ENCODE data around the gene PYGL. TPM values are rescaled to one million over a fixed set of nuclear protein-coding genes. Genes with fewer than 3 reads are reported as not detected.

PYGL gene
- total and polyA plus RNA-seq, 10 of the 15 experiments (the other 5 are each of a cell fraction or from before 2014, with no cell fraction given) = 0.05 to 1.4 (median 0.79) TPM

DNA sequence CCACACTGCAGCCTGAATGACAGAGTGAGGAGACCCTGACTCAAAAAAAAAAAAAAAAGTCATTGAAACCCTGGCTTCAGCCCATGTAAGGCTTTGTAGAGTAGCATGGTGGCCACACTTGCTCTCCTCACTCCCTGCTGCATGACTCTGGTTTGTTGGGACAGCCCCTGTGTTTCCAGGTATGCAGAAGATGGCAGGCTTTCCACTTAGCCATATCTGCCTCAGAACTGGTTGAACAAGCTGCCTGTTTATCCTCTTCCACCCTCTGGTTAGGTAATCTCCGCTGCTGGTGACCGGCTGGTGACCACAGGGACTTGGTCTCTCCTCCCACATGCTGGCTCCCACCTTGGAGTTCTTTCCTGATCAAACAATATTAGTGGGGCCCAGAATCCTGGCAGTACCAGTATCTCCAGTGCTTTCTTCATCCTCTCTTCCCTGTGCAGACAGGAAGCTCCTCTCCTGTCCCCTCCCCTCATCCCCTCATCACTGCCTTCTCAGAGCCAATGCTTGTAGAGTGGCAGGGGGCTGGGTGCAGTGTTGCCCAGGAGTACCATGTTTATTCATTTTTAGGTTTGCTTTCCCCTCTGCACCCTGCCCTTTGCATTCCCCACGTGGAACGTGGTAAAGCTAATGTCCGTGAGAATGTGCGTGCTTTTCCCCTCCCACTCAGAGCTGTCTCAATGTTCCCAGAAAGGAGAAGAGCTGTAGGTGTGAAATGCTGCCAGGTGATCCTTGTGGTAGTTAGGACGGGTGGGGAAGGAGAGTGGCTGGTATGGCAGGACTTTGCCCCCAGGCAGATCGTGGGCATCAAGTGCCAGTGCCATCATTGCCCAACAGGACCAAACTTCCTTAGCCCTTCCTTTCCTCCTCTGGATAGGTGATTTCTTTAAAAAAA, 61.1 kb downstream of the PYGL start:
- Histone ChIP-seq H3K4me3 (no peak overlapping the region), H3K9ac (ENCODE audit: control insufficient read depth, insufficient read depth, low read length) (no peak overlapping the region), H3K4me1 (ENCODE audit: control insufficient read depth, insufficient read depth, low read length) (no peaks in the 10 kb centered on the region), H3K36me3 (ENCODE audit: control insufficient read depth in 2 of 2, insufficient read depth in 2 of 2, low read length in 1 of 2) (no peaks in the 10 kb centered on the region), H3K79me2 (ENCODE audit: control insufficient read depth, insufficient read depth, low read length) (no peaks in the 10 kb centered on the region), H2AFZ (ENCODE audit: control insufficient read depth, low read depth, low read length) (no peak overlapping the region), H3K27me3 (replicated peaks in 1 of 2; ENCODE audit: control insufficient read depth in 2 of 2, insufficient read depth in 2 of 2, low read length in 1 of 2) (peaks cover 0 to 2% of the 10 kb centered on the region in 2 experiments; a peak in 1 of 4 replicates), H3K4me2 (ENCODE audit: control insufficient read depth, insufficient read depth) (no peak overlapping the region), H3K27ac (ENCODE audit: control insufficient read depth, insufficient read depth) (no peak overlapping the region), H3K9me3 (replicated peaks; ENCODE audit: control insufficient read depth, insufficient read depth, low read length) (no peaks in the 10 kb centered on the region), H4K20me1 (ENCODE audit: control insufficient read depth, insufficient read depth) (no peaks in the 10 kb centered on the region; the same call in 1 of the 2 replicates)
- intact Hi-C loops (cut with micrococcal nuclease; ENCODE audit: unreplicated experiment) (no loop called here), in situ Hi-C loops (cut with MboI) (no loop called here)
- ATAC-seq (no peak), DNase-seq (ENCODE audit: low read depth, low spot score) (no peak), FAIRE-seq (no peak)
- CTCF ChIA-PET = no interaction called here
- 37% methylated on average over 8 of the region's 8 CpGs for WGBS (ENCODE audit: insufficient coverage, insufficient replicate concordance, low lambda C conversion rate, missing lambda C conversion rate)
- RAD21 ChIA-PET (ENCODE audit: unreplicated experiment) = no interaction called here
- POLR2A ChIA-PET = interaction anchor here (0.7 kb wide), 1 partner anchor 1107 kb away, joined by 3 read pairs; no protein-coding TSS in a partner anchor
- SMC1A ChIA-PET (ENCODE audit: uncharacterized antibody, unreplicated experiment) = no interaction called here
- no TSS peak for BruUV-seq (replicated peaks)
- TF ChIP-seq RFX5 (IDR thresholded peaks at IDR 0.05; ENCODE audit: low read depth, low read length) (no peak), CEBPB (IDR thresholded peaks at IDR 0.05; ENCODE audit: borderline replicate concordance in 1 of 2, low read depth in 2 of 2, low read length in 2 of 2) (no peak), RB1 (IDR thresholded peaks at IDR 0.05; ENCODE audit: borderline replicate concordance) (no peak), FOXK2 (IDR thresholded peaks at IDR 0.05) (no peak), SMAD5 (IDR thresholded peaks at IDR 0.05; ENCODE audit: low read depth) (no peak), SRF (IDR thresholded peaks at IDR 0.05; ENCODE audit: low read depth in 2 of 2, low read length in 2 of 2) (no peak), BMI1 (IDR thresholded peaks at IDR 0.05; ENCODE audit: borderline replicate concordance) (no peak), MYB (IDR thresholded peaks at IDR 0.05; ENCODE audit: borderline replicate concordance, low read depth, low read length) (no peak), SMAD1 (IDR thresholded peaks at IDR 0.05; ENCODE audit: low read depth, partially characterized antibody) (no peak), POU2F2 (IDR thresholded peaks at IDR 0.05; ENCODE audit: borderline replicate concordance, low read depth, low read length) (no peak), IKZF1 (conservative IDR thresholded peaks at IDR 0.05) (no peak), SUPT20H (IDR thresholded peaks at IDR 0.05; ENCODE audit: borderline replicate concordance, control insufficient read depth, low read depth, low read length) (no peak), FOS (IDR thresholded peaks at IDR 0.05; ENCODE audit: borderline replicate concordance, extremely low read depth, insufficient read length) (no peak), EP300 (IDR thresholded peaks at IDR 0.05; ENCODE audit: borderline replicate concordance in 1 of 2, control insufficient read depth in 1 of 2, low read depth in 2 of 2, low read length in 2 of 2) (no peak), RCOR1 (conservative IDR thresholded peaks at IDR 0.05; ENCODE audit: low read depth, low read length) (no peak)
- TF ChIP-seq, protein P1, sequence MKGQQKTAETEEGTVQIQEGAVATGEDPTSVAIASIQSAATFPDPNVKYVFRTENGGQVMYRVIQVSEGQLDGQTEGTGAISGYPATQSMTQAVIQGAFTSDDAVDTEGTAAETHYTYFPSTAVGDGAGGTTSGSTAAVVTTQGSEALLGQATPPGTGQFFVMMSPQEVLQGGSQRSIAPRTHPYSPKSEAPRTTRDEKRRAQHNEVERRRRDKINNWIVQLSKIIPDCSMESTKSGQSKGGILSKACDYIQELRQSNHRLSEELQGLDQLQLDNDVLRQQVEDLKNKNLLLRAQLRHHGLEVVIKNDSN (IDR thresholded peaks at IDR 0.05; ENCODE audit: borderline replicate concordance, extremely low read length, insufficient read depth, low read depth, low read length) = no peak
- TF ChIP-seq, protein P2, sequence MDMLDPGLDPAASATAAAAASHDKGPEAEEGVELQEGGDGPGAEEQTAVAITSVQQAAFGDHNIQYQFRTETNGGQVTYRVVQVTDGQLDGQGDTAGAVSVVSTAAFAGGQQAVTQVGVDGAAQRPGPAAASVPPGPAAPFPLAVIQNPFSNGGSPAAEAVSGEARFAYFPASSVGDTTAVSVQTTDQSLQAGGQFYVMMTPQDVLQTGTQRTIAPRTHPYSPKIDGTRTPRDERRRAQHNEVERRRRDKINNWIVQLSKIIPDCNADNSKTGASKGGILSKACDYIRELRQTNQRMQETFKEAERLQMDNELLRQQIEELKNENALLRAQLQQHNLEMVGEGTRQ (IDR thresholded peaks at IDR 0.05; ENCODE audit: borderline replicate concordance, low read depth, low read length) = no peak
- TF ChIP-seq, protein P3, sequence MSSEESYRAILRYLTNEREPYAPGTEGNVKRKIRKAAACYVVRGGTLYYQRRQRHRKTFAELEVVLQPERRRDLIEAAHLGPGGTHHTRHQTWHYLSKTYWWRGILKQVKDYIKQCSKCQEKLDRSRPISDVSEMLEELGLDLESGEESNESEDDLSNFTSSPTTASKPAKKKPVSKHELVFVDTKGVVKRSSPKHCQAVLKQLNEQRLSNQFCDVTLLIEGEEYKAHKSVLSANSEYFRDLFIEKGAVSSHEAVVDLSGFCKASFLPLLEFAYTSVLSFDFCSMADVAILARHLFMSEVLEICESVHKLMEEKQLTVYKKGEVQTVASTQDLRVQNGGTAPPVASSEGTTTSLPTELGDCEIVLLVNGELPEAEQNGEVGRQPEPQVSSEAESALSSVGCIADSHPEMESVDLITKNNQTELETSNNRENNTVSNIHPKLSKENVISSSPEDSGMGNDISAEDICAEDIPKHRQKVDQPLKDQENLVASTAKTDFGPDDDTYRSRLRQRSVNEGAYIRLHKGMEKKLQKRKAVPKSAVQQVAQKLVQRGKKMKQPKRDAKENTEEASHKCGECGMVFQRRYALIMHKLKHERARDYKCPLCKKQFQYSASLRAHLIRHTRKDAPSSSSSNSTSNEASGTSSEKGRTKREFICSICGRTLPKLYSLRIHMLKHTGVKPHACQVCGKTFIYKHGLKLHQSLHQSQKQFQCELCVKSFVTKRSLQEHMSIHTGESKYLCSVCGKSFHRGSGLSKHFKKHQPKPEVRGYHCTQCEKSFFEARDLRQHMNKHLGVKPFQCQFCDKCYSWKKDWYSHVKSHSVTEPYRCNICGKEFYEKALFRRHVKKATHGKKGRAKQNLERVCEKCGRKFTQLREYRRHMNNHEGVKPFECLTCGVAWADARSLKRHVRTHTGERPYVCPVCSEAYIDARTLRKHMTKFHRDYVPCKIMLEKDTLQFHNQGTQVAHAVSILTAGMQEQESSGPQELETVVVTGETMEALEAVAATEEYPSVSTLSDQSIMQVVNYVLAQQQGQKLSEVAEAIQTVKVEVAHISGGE (CRISPR knock-in tag; IDR thresholded peaks at IDR 0.05) = no peak
